Heart left ventricle (tissue), 13 donors: ENCODE results near the gene RAD51B.

Experiments used
- POLR2A ChIP-seq, 2 donors: fragments of 450-650 bp; IDR thresholded peaks; one replicate each; pipeline ENCODE4 v1.6.1; 2017; ENCODE audit warnings: antibody characterized with exemption in 2 of 2, mild to moderate bottlenecking in 2 of 2, moderate library complexity in 2 of 2
- TF ChIP-seq, protein P1 (sequence below), 12 donors: fragments of 200-600 bp; sonication (generic) in 4 of 12; IDR thresholded peaks; one replicate each; pipeline versions ENCODE4 v1.5.0 to v1.8.0; 2018 to 2022; ENCODE audit warnings: antibody characterized with exemption in 12 of 12, mild to moderate bottlenecking in 5 of 12
- donor health status: ischemic (EF 13 %, LVEDD 7.1; RV severe dilation, severe dysfunction).
- donor health status: DM: no; HTN: yes; CAD: no.
- donor health status: DM: no; HTN: no; CAD: no.
- donor health status: ischemic (EF 25% LVEDD 6.9; RV normal size, moderate dysfunction).
- donor health status: ischemic (EF 25% LVEDD 5.7; RV mildly dilated, moderate dysfunction).
- donor health status: ischemic (EF 35%, LVEDD 5.7; RV mildly dilated, moderate dysfunction).
- donor health status: nonischemic (EF 11% LVEDD 7.7; RV severe dilation, severe dysfunction).
- donor health status: DM: yes; HTN: yes; CAD: no.
- donor health status: PGD.
- donor health status: ischemic (EF 29% LVEDD 5.4; RV normal size, mild dysfunction).
- donor health status: nonischemic (EF 23%, LVEDD 6.1; RV moderate dilation, normal function).

DNA sequence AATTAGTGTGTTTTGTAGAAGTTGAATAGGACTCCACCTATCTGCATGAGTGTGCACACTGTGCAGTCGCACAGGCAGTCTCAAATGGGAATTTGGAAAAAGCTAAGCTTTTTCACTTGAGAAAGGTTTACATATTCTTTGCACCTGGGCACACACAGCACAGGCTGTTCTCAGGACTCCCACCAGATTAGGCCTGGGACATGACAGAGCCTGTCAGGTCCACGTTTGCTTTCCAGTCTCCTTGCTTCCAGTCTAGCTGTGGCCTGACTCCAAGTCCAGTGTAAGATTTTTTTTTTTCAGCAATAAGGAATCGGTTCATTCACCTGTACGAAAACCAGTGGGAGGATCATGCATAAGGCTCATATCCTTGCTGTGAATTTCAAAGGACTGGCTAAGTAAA lies 792.0 kb downstream of the RAD51B start:
- TF ChIP-seq POLR2A (IDR thresholded peaks at IDR 0.05), result no peak
- TF ChIP-seq, protein P1, sequence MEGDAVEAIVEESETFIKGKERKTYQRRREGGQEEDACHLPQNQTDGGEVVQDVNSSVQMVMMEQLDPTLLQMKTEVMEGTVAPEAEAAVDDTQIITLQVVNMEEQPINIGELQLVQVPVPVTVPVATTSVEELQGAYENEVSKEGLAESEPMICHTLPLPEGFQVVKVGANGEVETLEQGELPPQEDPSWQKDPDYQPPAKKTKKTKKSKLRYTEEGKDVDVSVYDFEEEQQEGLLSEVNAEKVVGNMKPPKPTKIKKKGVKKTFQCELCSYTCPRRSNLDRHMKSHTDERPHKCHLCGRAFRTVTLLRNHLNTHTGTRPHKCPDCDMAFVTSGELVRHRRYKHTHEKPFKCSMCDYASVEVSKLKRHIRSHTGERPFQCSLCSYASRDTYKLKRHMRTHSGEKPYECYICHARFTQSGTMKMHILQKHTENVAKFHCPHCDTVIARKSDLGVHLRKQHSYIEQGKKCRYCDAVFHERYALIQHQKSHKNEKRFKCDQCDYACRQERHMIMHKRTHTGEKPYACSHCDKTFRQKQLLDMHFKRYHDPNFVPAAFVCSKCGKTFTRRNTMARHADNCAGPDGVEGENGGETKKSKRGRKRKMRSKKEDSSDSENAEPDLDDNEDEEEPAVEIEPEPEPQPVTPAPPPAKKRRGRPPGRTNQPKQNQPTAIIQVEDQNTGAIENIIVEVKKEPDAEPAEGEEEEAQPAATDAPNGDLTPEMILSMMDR (IDR thresholded peaks at IDR 0.05), result peak in 2 of 12 donors; percentile 16 to 25
